T-cell (primary cell): ENCODE results near the gene KCTD1. TPM values are rescaled to one million over a fixed set of nuclear protein-coding genes. Genes with fewer than 3 reads are reported as not detected.

Experiments used
- ATAC-seq, 4 experiments: fragments of 200-7000 bp in 3 of 4; fragments of 150-1000 bp in 1 of 4; cut with Tn5 transposase; replicated peaks in 1 of 4; 1 replicate in 3 of 4; 2 replicates in 1 of 4; pipeline ENCODE4 v1.10.0; 2021; ENCODE audit warnings: moderate library complexity in 3 of 4, mild to moderate bottlenecking in 2 of 4, moderate number of reproducible peaks in 1 of 4
- CTCF ChIA-PET, 2 donors: fragments of 300-600 bp; sonication (Branson Sonifier 250); formaldehyde crosslinking; loops; one replicate each; lab custom pipeline; 2022; ENCODE audit warnings: antibody characterized with exemption in 2 of 2; lab: Charles Lee
- POLR2A ChIA-PET, 2 donors: fragments of 300-600 bp; sonication (Branson Sonifier 250); formaldehyde crosslinking; loops; one replicate each; lab custom pipeline; 2022; ENCODE audit warnings: antibody characterized with exemption in 2 of 2; lab: Charles Lee
- DNase-seq, 35 experiments: peaks; one replicate each; pipeline versions ENCODE4 v3.0.0 to v3.0.0-alpha.2; 2013 to 2023
- H3K27ac ChIP-seq: one replicate; pipeline ENCODE4 v1.5.1; 2013; ENCODE audit warnings: low read length
- H3K27me3 ChIP-seq, 2 experiments: replicated peaks in 1 of 2; 1 replicate in 1 of 2; 2 replicates in 1 of 2; pipeline versions ENCODE4 v1.6.1 to v1.7.0; 2013; ENCODE audit warnings: low read length in 1 of 2, mixed read lengths in 1 of 2; ENCODE audit not compliant: control insufficient read depth in 2 of 2, insufficient read depth in 2 of 2; ENCODE audit errors: extremely low read depth in 1 of 2
- H3K36me3 ChIP-seq, 2 donors: 1 replicate in 1 of 2; 2 replicates in 1 of 2; pipeline versions ENCODE4 v1.6.1 to v1.7.0; 2013; ENCODE audit warnings: low read length in 1 of 2; ENCODE audit not compliant: control insufficient read depth in 2 of 2, insufficient read depth in 1 of 2; ENCODE audit errors: extremely low read depth in 1 of 2
- H3K4me1 ChIP-seq, 2 experiments: 1 replicate in 1 of 2; 2 replicates in 1 of 2; pipeline versions ENCODE4 v1.6.1 to v1.7.0; 2013; ENCODE audit warnings: low read length in 2 of 2, mixed read lengths in 1 of 2; ENCODE audit not compliant: insufficient read depth in 2 of 2, control insufficient read depth in 1 of 2; ENCODE audit errors: extremely low read depth in 1 of 2
- H3K4me3 ChIP-seq, 2 donors: 1 replicate in 1 of 2; 2 replicates in 1 of 2; pipeline versions ENCODE4 v1.5.1 to v1.7.0; 2013; ENCODE audit warnings: mild to moderate bottlenecking in 2 of 2, low read length in 1 of 2, moderate library complexity in 1 of 2; ENCODE audit not compliant: control insufficient read depth in 1 of 2; ENCODE audit errors: extremely low read depth in 1 of 2
- H3K9me3 ChIP-seq: 2 replicates; pipeline ENCODE4 v1.7.0; 2013
- H3K27ac Mint-ChIP-seq, 2 donors: one replicate each; pipeline ENCODE4 v1.8.0; 2020 to 2021; ENCODE audit warnings: mild to moderate bottlenecking in 2 of 2, mixed read lengths in 2 of 2
- H3K27me3 Mint-ChIP-seq, 2 donors: one replicate each; pipeline ENCODE4 v1.8.0; 2021 to 2022; ENCODE audit warnings: mixed read lengths in 2 of 2
- H3K36me3 Mint-ChIP-seq: one replicate; pipeline ENCODE4 v1.8.0; 2021; ENCODE audit warnings: mixed read lengths
- H3K4me1 Mint-ChIP-seq, 3 donors: one replicate each; pipeline ENCODE4 v1.8.0; 2020 to 2022; ENCODE audit warnings: mixed read lengths in 3 of 3, mild to moderate bottlenecking in 1 of 3
- H3K4me3 Mint-ChIP-seq, 3 donors: one replicate each; pipeline ENCODE4 v1.8.0; 2020 to 2022; ENCODE audit warnings: mild to moderate bottlenecking in 3 of 3, mixed read lengths in 3 of 3, moderate library complexity in 3 of 3
- H3K9me3 Mint-ChIP-seq, 3 donors: one replicate each; pipeline ENCODE4 v1.8.0; 2020 to 2022; ENCODE audit warnings: mixed read lengths in 3 of 3
- WGBS: methylation state at CpG from one replicate; pipeline ENCODE4 v1.1.5; 2013; ENCODE audit warnings: missing lambda C conversion rate; ENCODE audit not compliant: insufficient coverage; 5-methylcytosine and 5-hydroxymethylcytosine counted together
- total RNA-seq, 35 experiments: library from RNA in 6 of 35; stranded (reverse) in 6 of 35; fragments of 120-200 nt in 1 of 35; gene quantifications; one replicate each; pipeline versions ENCODE4 v1.2.1 to v1.2.4 and lab custom pipeline; 2013 to 2026

The KCTD1 gene
- total RNA-seq, 5 donors from 2014 or later (not counting 1 experiment from before 2014, with no cell fraction given) = 3.2 to 4.3 (median 3.9) TPM

GRCh38 chr18:26454192-26454591 is 94.2 kb downstream of the KCTD1 start:
- Histone ChIP-seq H3K27ac (no peak overlapping the region), H3K4me3 (no peak overlapping the region), H3K27me3 (no peaks in the 10 kb centered on the region), H3K9me3 (no peaks in the 10 kb centered on the region), H3K36me3 (no peaks in the 10 kb centered on the region), H3K4me1 (no peaks in the 10 kb centered on the region)
- H3K27me3 Mint-ChIP-seq = peaks cover 0 to 6% of the 10 kb centered on the region in 2 donors
- H3K27ac Mint-ChIP-seq = no peak overlapping the region
- ATAC-seq (no peak), DNase-seq (no peak)
- H3K36me3 Mint-ChIP-seq = peaks cover 12% of the 10 kb centered on the region
- ChIA-PET POLR2A (no interaction called here), CTCF (no interaction called here)
- 85% methylated on average over 2 of the region's 3 CpGs for WGBS
- no peaks in the 10 kb centered on the region for H3K4me1 Mint-ChIP-seq
- no peaks in the 10 kb centered on the region for H3K9me3 Mint-ChIP-seq
- no peak overlapping the region for H3K4me3 Mint-ChIP-seq

GRCh38 chr18:26453386-26453901 is 94.9 kb downstream of the KCTD1 start:
- Mint-ChIP-seq H3K36me3 (peaks cover 5% of the 10 kb centered on the region), H3K9me3 (no peaks in the 10 kb centered on the region), H3K27ac (no peak overlapping the region), H3K27me3 (peaks cover 2 to 9% of the 10 kb centered on the region in 2 donors), H3K4me1 (no peaks in the 10 kb centered on the region), H3K4me3 (no peak overlapping the region)
- H3K9me3 ChIP-seq = no peaks in the 10 kb centered on the region
- ChIA-PET POLR2A (no interaction called here), CTCF (no interaction called here)
- no peak overlapping the region for H3K4me3 ChIP-seq
- ATAC-seq = no peak
- H3K36me3 ChIP-seq = no peaks in the 10 kb centered on the region
- H3K27ac ChIP-seq = no peak overlapping the region
- WGBS = 90% methylated on average over 1 of the region's 4 CpGs
- H3K27me3 ChIP-seq = no peaks in the 10 kb centered on the region
- no peaks in the 10 kb centered on the region for H3K4me1 ChIP-seq
- no peak for DNase-seq

- Histone ChIP-seq H3K9me3 (no peaks in the 10 kb centered on the region), H3K4me1 (no peaks in the 10 kb centered on the region), H3K4me3 (no peak overlapping the region), H3K36me3 (no peaks in the 10 kb centered on the region), H3K27me3 (peaks cover 0 to 7% of the 10 kb centered on the region in 2 experiments), H3K27ac (no peak overlapping the region)
- H3K4me3 Mint-ChIP-seq = no peak overlapping the region
- ChIA-PET POLR2A (no interaction called here), CTCF (interaction anchor here in 1 of 2 donors (0.6 kb wide), 1 partner anchor 84 kb away, joined by 5 read pairs; no protein-coding TSS in a partner anchor)
- 76% methylated on average over 2 of the region's 8 CpGs for WGBS
- H3K27me3 Mint-ChIP-seq = peaks cover 17 to 22% of the 10 kb centered on the region in 2 donors
- H3K4me1 Mint-ChIP-seq = no peaks in the 10 kb centered on the region
- ATAC-seq (no peak), DNase-seq (no peak)
- H3K9me3 Mint-ChIP-seq = no peaks in the 10 kb centered on the region
- no peak overlapping the region for H3K27ac Mint-ChIP-seq
- peaks cover 5% of the 10 kb centered on the region for H3K36me3 Mint-ChIP-seq
Measured at GRCh38 chr18:26450989-26451682, 97.2 kb downstream of the KCTD1 start.

GRCh38 chr18:26448714-26449159 is 99.6 kb downstream of the KCTD1 start:
- Histone ChIP-seq H3K27me3 (peaks cover 0 to 7% of the 10 kb centered on the region in 2 experiments), H3K36me3 (no peaks in the 10 kb centered on the region), H3K9me3 (no peaks in the 10 kb centered on the region), H3K4me3 (no peak overlapping the region), H3K4me1 (no peaks in the 10 kb centered on the region), H3K27ac (no peak overlapping the region)
- no peak overlapping the region for H3K4me3 Mint-ChIP-seq
- no peaks in the 10 kb centered on the region for H3K9me3 Mint-ChIP-seq
- H3K36me3 Mint-ChIP-seq = no peaks in the 10 kb centered on the region
- DNase-seq (no peak), ATAC-seq (no peak)
- peaks cover 22 to 34% of the 10 kb centered on the region in 2 donors for H3K27me3 Mint-ChIP-seq
- CTCF ChIA-PET = no interaction called here
- WGBS = 79% methylated on average over 2 of the region's 8 CpGs
- no peak overlapping the region for H3K27ac Mint-ChIP-seq
- H3K4me1 Mint-ChIP-seq = no peaks in the 10 kb centered on the region
- POLR2A ChIA-PET = no interaction called here

GRCh38 chr18:26443853-26444252 is 104.5 kb downstream of the KCTD1 start:
- Histone ChIP-seq H3K4me3 (no peak overlapping the region), H3K27me3 (peaks cover 0 to 7% of the 10 kb centered on the region in 2 experiments), H3K27ac (no peak overlapping the region), H3K36me3 (no peaks in the 10 kb centered on the region), H3K4me1 (no peaks in the 10 kb centered on the region), H3K9me3 (no peaks in the 10 kb centered on the region)
- no peak for ATAC-seq
- Mint-ChIP-seq H3K4me1 (no peaks in the 10 kb centered on the region), H3K36me3 (no peaks in the 10 kb centered on the region), H3K27me3 (peaks cover 31% of the 10 kb centered on the region in 2 donors), H3K27ac (no peak overlapping the region), H3K9me3 (no peaks in the 10 kb centered on the region), H3K4me3 (no peak overlapping the region)
- no peak for DNase-seq
- POLR2A ChIA-PET = no interaction called here
- CTCF ChIA-PET = no interaction called here

GRCh38 chr18:26442126-26442525 is 106.2 kb downstream of the KCTD1 start:
- peaks cover 25 to 31% of the 10 kb centered on the region in 2 donors for H3K27me3 Mint-ChIP-seq
- WGBS = no CpG with 5 or more reads among the region's 3 CpGs
- no peaks in the 10 kb centered on the region for H3K36me3 ChIP-seq
- ChIA-PET POLR2A (no interaction called here), CTCF (no interaction called here)
- ATAC-seq = no peak
- H3K9me3 Mint-ChIP-seq = no peaks in the 10 kb centered on the region
- H3K36me3 Mint-ChIP-seq = no peaks in the 10 kb centered on the region
- H3K4me3 Mint-ChIP-seq = no peak overlapping the region
- H3K4me3 ChIP-seq = no peak overlapping the region
- no peak for DNase-seq
- H3K27me3 ChIP-seq = peaks cover 0 to 5% of the 10 kb centered on the region in 2 experiments
- H3K27ac ChIP-seq = no peak overlapping the region
- no peaks in the 10 kb centered on the region for H3K9me3 ChIP-seq
- no peaks in the 10 kb centered on the region for H3K4me1 Mint-ChIP-seq
- no peaks in the 10 kb centered on the region for H3K4me1 ChIP-seq
- H3K27ac Mint-ChIP-seq = no peak overlapping the region
